Measurements from ENCODE around the gene CPEB4.

Gene CPEB4

DNA sequence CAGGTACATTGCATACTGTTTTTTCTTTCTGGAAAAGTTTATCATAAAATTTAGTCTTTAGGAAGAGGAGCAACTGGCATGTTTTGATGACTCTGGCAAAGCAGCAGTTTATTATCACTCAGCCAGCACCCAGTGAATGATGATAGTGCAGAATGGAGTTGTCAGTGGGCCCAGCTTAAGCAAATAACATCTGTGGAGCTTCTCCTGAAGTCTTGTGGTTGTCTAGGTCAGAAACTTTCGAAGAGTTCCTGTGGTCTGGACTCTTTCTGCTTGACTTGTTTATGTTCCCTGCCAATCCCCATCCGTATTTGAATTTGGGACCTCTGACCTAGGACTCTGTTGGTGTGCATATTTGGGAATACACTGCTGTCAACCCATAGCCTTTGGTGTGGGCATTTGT, 62.7 kb downstream of the CPEB4 start:
- no peak for DNase-seq (ENCODE audit: low read depth)

DNA sequence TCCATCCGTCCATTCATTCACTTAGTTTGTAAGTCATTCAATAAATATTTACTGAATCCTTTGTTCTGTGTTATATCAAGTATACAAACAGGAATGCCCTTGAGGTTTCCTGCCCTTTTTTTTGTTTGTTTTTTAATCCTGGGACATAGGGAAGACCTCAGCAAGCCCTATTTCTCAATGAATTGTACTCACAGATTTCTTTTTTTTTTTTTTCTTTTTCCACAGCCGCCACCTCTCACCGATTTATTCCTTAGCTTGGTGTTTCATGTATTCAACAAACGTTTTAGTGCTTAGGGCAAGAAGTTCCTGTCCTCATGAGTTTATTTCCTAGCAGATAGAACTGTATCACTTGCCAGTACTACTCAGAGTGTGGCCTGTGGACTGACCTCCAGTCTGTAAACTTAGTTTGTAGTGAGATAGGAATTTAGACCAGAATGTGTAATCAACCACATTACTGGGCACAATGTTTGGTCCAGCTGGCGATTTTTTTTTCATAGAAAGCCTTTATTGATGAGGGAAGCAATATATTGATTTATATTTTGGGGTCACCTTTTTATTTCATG, 65.5 kb downstream of the CPEB4 start:
- no peak for DNase-seq (ENCODE audit: low read depth)

DNA sequence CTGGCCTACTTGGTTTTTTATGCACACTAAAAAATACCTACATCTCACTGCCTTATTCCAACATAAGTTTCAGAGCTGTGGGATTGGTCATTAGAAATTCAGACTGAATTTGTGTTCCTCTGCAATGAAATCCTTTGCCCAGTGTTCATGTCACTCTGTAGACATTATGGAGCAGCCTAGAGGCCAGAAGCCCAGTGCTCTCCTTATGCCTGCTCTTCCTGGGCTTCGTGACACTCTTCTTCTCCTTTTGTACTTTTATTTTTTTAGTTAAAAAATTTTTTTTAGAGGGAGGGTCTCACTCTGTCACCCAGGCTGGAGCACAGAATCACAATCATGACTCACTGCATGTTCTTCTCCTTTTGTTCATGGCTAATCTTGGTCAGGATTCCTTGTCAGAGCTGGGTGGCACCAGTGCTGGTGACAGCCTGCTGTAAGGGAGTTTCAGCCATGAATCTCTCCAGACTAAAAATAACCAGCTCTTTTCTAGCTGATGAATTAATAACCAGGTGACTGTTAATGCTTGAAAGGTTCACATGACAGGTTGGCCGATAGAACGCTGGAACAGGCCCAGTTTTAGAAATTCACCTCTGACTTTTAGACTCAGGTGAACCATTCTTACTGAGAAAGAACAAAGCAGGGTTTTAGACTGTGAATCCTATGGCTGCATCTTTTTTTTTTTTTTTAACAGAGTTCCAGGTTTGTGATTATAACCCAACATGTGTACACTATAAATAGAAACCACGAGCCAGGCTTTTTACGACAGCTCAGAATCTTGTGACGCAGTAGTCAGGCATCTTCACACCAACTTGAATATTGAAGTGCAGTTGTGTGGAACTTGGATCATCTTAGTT, 66.7 kb downstream of the CPEB4 start:
- no peak for DNase-seq (ENCODE audit: low read depth)

DNA sequence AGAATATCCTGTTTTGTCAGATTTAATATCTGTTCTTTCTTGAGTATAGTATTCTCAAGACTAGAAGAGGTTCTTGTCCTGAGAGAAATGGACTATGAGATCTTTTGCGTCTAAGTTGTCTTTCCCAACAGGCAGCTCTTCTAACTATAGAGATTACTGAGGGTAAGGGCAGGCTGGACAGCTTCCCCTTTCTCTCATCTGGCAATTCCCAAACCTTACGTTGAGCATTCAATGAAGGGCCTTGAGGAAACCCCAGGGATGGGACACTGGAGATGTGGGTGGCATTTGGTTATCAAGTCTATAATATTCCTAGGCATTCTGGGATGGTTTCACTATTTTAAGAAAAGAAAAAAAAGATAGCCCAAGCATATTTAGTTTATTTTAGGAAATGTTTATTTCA, 72.8 kb downstream of the CPEB4 start:
- DNase-seq (ENCODE audit: low read depth): no peak

DNA sequence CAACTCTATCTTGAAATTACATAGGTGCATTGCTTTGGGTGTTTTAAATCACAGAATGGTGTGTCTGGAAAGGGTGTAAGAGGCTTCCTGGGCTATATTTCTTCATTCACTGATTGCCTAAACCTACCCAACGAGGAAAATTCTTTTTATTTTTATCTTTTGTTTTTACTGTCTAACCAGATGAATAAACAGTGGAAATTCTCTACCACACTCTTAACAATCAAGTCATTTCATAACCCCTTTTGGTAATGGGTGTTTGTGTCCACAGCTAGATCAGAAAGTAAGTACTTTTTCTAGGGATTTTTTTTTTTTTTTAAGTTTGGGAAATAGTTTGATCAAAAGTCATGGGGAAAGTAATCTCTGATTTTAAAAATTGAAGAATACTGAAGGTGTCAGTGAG, 73.3 kb downstream of the CPEB4 start:
- no peak for DNase-seq (ENCODE audit: low read depth)

DNA sequence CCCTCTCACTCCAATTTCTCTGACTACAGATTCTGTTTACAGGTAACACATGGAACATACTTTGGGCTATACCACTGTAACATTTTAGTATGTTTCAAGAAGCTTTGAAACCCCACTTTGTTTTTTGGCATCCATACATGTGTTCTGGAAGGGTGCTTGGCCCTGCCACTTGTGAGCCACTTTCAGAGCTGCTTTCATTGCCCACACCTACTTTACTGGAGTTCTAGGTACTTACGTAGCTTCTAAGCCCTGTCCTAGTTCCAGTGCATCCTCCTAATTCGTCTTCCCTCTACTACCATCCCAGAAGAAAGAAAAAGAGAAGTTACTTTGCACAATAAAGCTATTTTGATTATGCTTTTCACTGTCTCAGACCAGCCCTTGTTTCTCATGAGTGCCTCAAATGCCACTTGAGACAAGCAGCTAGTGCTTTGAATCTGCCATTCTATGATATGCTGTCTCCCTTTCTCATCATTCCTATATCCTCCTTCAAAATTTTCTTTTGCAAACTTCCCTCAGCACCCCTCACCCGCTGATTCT, 74.4 kb downstream of the CPEB4 start:
- no peak for DNase-seq (ENCODE audit: low read depth)

DNA sequence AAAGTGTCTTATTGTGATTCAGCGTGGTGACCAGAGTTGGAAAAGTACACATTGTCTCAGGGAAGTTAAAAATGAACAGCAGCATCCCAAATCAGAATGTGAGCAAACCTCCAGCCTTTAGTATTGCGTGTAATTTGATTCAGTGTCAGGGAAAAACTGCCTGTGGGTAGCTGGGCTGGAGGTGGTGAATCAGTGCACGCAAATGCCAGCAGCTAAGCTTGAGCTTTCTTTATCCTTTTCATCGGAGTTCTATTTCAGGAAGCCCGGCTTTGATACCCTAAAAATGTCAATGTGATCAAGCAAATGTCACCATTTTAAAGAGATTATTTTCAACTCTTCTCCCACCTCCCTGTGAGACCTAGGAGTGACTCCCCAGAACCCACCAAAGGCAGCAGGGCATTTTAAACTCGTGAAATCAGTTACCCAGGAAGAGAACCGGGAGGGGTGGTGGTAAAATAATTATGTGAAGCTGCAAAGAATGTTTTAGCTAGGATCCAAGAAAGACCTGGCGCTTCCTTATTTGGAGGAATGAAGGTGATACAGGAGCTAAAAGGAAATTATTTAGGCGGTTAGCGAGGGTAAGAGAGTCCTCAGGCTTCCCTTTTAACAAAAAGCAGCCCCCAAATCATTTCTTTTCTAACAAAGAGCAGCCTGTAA, 75.2 kb downstream of the CPEB4 start:
- no peak for DNase-seq (ENCODE audit: low read depth)

DNA sequence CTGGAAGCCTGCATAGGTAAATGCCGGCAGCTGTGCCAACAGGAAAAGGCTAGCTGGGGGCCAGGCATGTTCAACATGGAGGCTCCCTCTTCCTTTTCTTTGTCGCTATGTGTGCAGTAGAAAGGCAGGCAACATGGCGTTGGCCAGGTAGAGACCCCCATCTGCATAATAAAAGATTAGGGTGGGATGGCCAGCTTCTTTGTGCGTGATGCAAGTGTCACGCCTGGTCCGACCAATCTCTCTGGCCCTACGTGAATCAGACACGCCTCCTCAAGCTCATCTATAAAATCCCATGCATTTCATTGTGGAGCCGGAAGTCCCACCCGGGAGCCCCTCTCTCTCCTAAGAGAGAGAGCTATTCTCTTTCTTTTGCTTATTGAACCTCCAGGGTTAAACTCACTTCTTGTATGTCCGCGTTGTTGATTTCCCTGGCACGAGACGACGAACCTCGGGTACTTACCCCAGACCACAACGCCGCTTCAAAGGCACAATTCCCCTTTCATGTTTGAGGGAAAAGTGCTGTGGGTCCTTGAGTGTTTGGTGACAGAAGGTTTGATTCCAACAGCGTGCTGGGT, 75.8 kb downstream of the CPEB4 start:
- DNase-seq (ENCODE audit: low read depth): no peak

DNA sequence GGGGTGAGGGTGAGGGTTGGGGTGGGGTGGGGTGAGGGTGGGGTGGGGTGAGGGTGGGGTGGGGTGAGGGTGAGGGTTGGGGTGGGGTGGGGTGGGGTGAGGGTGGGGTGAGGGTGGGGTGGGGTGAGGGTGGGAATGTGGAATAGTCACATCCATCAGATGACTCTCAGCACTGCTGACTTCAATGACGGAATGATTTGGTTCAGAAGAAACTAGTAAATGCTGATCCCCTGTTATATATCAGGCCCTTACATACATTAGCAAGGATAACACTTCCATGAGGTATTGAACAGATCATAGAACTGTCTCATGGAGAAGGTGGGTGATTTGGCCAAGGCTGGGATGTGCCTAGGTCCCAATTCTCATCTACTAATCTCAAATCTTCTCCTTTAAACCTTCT, 76.4 kb downstream of the CPEB4 start:
- DNase-seq (ENCODE audit: low read depth): no peak

DNA sequence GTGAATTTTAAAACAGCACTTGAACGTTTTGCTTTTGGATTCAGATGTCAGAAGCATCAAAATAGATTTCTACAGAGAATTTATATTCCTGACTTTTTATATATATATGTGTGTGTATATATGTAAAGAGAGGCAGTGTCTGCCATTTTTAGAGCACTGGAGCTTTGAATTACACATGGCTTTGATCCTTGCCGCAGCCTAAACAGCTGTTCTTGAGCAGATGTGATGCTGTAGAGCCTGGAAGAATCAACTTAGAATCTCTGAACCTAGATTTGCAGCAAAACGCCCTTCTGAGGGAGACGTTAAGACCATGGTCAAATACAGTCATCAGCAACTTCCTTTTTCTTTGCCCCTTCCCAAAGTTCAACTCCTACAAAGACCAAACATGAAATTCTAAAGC, 79.1 kb downstream of the CPEB4 start:
- DNase-seq (ENCODE audit: low read depth): no peak

DNA sequence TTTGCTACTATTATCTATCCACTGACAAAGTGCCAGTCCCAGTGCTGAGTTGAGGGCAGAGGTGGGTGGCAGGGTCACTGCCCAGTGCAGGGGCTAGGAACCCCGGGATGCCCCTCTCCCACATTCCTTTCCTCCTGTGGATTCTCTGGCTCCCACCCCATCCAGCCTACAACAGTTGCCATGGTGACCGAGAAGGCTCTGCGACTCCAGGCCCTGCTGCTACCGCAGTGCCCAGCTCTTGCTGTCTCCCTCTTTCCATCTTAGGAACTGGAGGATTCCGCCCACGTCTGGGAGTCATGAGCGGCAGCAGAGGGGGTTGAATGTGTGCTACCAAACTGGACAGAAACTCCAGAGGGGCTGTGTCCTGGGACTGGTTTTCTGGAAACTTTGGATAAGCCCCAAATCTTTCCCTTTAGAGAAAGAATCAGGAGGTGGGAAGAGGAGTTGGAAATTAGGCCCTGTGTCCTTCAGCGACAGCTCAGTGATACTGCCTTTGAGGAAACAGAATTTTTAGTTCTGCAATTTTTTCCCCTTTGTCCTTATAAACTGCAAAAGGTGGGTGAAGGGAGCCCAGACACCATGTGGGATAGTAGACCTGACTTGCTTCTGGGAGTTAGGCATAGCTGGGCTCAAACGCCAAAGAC, 80.1 kb downstream of the CPEB4 start:
- no peak for DNase-seq (ENCODE audit: low read depth)

DNA sequence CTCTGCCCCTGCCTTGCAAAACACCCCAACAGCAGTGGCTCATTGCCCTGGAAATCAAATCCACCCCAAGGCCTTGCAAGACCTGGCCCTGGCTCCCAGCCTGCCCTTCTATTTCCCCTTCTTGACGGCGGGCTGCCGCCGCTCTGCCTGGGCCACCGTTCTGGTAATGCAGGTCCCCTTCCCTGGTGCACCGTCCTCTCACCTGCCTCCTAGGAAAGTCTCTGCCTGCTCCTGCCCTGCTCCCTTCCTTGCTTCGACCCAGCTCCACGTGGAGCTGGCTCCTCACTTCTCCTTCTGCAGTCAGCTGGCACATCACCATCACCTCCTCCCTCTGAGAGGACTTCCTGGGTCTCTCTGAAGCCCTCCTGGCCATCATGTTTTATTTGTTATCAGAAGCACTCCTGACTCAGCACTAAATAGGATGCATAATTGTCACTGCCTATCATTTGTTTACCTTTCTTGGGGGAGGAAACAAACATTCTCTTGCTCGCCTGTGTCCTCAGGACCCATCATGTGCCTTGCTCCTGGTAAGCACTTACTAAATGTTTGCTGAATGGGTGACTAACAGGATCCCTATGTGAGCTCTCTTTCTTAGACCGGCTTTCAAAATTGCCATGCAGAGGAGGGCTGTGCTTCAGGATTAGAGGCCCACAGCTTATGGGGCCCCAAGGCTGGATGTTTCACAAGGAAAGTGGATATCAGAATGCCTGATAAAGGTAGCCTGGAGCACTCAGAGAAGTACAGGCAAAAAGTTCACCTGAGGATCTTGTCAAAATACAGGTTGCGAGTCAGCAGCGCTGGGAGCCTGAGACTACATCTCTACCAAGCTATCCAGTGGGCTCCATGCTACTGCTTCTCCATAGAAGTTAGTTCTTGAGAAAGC, 81.3 kb downstream of the CPEB4 start:
- DNase-seq (ENCODE audit: low read depth): no peak

DNA sequence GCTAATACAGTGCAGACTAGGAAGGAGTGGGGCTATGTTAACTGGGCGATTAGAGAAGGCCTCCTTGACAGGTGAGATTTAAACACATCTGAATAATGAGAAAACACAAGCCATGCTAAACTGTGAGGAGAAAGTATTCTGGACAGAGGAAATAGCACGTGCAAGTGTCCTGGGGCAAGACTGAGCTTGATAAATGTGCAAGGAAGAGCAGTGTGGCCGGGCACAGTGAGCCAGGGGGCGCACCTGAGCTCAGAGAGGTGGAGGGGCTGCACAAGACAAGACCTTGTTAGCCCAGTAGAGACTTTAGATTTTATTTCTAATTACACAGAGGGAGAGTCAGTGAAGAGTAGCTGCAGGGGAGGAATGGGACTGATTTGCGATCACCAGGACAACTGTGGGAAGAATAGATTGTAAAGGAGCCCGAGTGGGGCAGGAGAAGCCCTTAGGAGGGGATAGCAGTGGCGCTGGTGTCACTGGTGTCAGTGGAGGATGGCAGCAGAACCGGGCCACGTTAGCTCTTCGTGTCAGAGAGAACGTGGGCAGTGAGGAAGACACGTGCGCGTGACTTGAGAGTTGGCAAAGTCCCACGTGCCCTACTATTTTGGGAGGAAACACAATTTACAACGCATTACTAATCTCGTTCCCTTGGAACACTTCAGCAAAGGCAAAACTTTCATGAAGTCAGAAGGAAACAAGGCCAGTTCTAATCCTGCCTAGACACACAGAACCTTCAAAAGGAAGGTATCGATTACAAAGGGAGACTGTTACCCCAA, 82.9 kb downstream of the CPEB4 start:
- no peak for DNase-seq (ENCODE audit: low read depth)

DNA sequence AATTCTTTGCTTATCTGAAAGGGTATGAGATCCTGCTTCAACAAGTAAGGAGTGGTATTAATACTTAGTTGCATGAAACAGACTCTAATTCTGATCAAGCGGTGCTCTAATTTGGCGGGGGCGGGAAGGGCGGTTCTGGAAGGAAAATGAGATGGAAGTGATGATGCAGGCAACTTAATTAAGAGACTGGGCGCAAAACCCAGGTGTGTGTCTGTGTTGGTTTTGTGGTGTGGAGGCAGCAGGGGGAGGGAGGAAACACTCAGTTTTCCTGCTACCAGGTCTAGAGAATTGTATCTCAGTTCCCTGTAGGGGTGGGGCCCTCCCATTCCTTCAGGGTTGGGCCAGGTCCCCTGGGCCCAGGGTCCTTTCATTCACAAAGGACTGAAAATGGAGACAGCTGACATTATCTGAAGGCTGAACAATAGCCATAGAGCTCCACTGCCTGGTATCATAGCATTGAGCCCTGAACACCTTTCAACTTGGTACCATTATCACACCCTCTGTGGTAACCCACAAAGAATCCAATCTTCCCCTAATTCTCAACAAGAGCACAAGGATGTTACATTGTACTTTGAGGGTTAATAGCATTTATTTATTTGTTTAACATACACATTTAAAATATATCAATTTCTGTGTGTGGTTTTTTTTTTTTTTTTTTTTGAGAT, 83.7 kb downstream of the CPEB4 start:
- DNase-seq (ENCODE audit: low read depth): no peak

DNA sequence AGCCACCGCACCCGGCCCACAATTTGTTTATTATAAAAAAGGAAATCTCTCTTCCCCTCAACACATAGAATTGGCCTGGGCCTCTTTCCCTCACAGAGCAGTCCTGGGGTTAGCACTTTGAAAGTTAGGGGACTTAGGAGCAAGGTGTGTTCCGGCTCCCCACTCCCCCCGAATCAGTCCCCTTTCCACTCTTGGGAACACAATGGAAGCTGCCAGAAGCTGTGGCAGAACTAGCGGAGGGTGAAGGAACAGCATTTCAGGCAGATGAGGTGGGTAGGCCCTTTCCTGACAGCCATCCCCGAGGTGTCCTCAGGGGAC, 84.4 kb downstream of the CPEB4 start:
- no peak for DNase-seq (ENCODE audit: low read depth)

DNA sequence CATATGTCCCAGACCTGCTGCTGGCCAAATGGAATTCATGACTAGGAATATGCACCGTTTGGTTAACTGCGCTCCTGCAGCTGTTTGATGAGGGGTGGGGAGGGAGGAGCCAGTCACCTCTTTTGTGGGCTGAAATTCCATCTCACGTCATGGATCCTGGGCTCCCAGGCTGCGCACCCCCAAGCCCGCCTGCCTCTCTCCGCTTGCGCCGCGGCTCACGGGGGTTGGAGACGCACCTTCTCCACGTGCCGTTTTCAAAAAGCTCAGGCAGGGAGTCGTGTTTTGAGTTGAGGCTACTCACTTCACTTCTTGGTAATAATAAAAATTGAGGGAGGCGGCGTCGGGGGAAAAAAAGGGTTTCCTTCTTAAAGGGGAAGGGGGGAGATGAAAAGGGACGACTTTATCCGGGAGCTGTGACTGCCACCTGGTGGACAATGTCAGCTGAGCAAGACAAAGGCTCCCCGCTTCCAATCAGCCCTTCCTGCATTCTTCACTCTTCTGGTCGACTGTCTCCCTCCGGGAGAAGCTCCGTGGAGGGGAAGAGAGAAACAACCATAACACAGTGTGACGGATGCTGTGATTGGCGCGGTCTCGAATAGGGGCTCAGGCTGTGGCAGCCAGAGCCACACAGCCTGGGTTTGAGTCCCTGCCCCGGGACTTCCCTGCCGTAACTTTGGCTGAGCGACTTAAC, 84.9 kb downstream of the CPEB4 start:
- peak; percentile 67 for DNase-seq (ENCODE audit: low read depth)

DNA sequence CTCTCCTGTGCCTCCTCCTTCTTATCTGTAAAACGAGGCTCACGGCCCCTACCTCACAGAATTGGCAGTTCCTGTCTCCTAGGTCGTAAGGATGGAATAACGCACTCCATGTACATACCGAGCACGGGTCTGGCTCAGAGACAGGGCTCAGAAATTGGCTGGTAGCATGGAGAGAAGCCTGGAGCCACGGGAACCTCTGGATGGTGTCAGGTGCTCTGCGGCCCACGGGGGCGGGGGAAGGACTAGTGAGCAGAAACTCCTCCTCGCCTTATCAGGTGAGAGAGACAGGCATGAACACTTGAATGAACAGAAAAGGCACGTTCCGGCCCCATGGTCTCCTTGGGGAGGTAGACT, 85.4 kb downstream of the CPEB4 start:
- no peak for DNase-seq (ENCODE audit: low read depth)

DNA sequence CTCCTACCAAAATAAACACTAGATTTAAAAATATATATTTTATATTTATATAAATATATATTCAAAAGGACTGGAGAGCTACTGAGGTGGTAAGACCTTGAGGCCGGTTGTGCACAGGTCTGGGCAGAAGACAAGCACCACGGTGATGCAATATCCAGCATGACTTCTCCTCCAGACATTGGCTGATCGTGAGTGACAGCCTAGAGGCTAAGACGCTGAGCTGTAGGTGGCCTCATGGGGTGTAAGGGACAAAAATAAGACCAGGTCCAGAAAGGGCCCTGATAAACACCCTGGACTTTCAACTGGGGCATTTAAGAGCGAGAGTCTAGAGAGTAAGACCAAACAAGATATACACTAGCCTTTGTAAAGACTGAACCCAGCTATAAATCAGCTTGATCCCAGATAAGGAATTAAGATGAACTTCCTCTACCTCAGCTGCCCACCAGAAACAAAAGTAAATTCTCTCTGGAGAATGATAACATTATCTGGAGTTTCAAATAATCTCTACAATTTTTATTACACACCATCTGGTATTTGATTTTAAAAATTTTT, 86.6 kb downstream of the CPEB4 start:
- no peak for DNase-seq (ENCODE audit: low read depth)

DNA sequence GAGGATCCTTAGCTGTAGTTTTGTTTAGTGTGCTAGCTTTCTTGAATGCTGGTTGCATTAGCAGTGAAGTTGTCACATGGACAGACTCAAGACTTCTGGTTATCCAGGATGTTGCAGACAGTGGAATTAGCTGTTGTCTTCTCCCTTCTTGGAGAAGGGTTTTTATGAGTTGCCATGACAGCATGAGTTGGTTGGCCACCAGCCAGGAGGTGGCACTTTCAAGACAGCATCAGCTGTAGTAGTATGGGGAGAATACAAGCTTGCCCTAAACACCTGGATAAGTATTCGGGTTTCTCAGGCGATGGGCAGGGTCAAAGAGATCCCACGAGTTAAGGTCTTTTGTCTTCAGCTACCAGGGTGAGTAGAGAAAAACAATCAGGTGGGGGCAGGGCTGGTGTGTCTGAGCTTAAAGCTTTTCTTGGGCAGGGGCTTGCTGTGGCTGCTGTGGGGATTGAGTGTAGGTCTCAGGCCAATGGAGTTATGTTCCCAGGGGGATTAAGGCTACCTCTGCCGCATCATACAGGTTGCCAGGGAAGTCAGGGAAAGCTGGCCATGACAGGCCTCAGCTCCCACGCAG, 93.1 kb downstream of the CPEB4 start:
- no peak for DNase-seq (ENCODE audit: low read depth)

Measured in activated T-cell treated with anti-CD3 and anti-CD28 coated beads for 1 hour (primary cell).